Measurements from ENCODE around the gene NALCN. TPM values are rescaled to one million over a fixed set of nuclear protein-coding genes. Genes with fewer than 3 reads are reported as not detected.

Gene NALCN
- total and polyA plus RNA-seq, 4 donors = 0.09 to 0.92 (median 0.18) TPM

GRCh38 chr13:101433895-101434294 lies 17.6 kb upstream of the NALCN start:
- TF ChIP-seq RAD21 (IDR thresholded peaks at IDR 0.05) (no peak), EGR1 (IDR thresholded peaks at IDR 0.05; ENCODE audit: low read depth in 2 of 2) (no peak), CTCF (IDR thresholded peaks at IDR 0.05; ENCODE audit: low read depth, low read length, missing input control) (no peak), JUND (IDR thresholded peaks at IDR 0.05) (no peak), MAX (IDR thresholded peaks at IDR 0.05) (no peak), HNF4A (conservative IDR thresholded peaks at IDR 0.05) (no peak), ATF3 (IDR thresholded peaks at IDR 0.05) (no peak), SP1 (IDR thresholded peaks at IDR 0.05) (no peak), FOXA1 (IDR thresholded peaks at IDR 0.05) (no peak), HNF4G (IDR thresholded peaks at IDR 0.05) (no peak), FOXA2 (IDR thresholded peaks at IDR 0.05) (no peak)
- H3K36me3 ChIP-seq (ENCODE audit: control insufficient read depth in 4 of 4, insufficient read depth in 3 of 4, low read depth in 1 of 4, low read length in 3 of 4) = no peaks in the 10 kb centered on the region
- peaks cover 0 to 15% (median 0%) of the 10 kb centered on the region in 4 donors for H3K27me3 ChIP-seq (ENCODE audit: control insufficient read depth in 4 of 4, insufficient read depth in 4 of 4, low read length in 3 of 4)
- H3K4me1 ChIP-seq (ENCODE audit: control insufficient read depth in 4 of 4, insufficient read depth in 4 of 4, low read length in 3 of 4) = no peaks in the 10 kb centered on the region
- no peak for DNase-seq (ENCODE audit: low spot score)
- no peak overlapping the region for H3K4me3 ChIP-seq (ENCODE audit: low read depth in 1 of 3, low read length in 3 of 3)
- H3K9ac ChIP-seq (ENCODE audit: low read depth in 1 of 2, low read length in 2 of 2) = no peak overlapping the region
- no peak overlapping the region for H3K27ac ChIP-seq (ENCODE audit: low read depth in 1 of 2, low read length in 2 of 2)
- H3K9me3 ChIP-seq (ENCODE audit: control insufficient read depth in 4 of 4, low read length in 3 of 4) = no peaks in the 10 kb centered on the region

GRCh38 chr13:101429733-101430132 lies 13.4 kb upstream of the NALCN start:
- TF ChIP-seq MAX (IDR thresholded peaks at IDR 0.05) = no peak
- TF ChIP-seq REST (IDR thresholded peaks at IDR 0.05) = no peak
- TF ChIP-seq RXRA (IDR thresholded peaks at IDR 0.05) = no peak
- no peak for TF ChIP-seq FOXA1 (IDR thresholded peaks at IDR 0.05)
- TF ChIP-seq SP1 (IDR thresholded peaks at IDR 0.05) = no peak
- no peak for TF ChIP-seq ATF3 (IDR thresholded peaks at IDR 0.05)
- TF ChIP-seq FOXA2 (IDR thresholded peaks at IDR 0.05) = no peak
- no peak for TF ChIP-seq HNF4G (IDR thresholded peaks at IDR 0.05)
- no peak for TF ChIP-seq HNF4A (conservative IDR thresholded peaks at IDR 0.05)
- no peak for TF ChIP-seq YY1 (IDR thresholded peaks at IDR 0.05)
- H3K27ac ChIP-seq (ENCODE audit: low read depth in 1 of 2, low read length in 2 of 2) = no peak overlapping the region
- 86% methylated on average over 3 of the region's 3 CpGs for WGBS

More at GRCh38 chr13:101429733-101430132, 13.4 kb upstream of the NALCN start:
- DNase-seq (ENCODE audit: low spot score) = no peak
- Histone ChIP-seq H3K4me3 (ENCODE audit: low read depth in 1 of 3, low read length in 3 of 3) (no peak overlapping the region), H3K36me3 (ENCODE audit: control insufficient read depth in 4 of 4, insufficient read depth in 3 of 4, low read depth in 1 of 4, low read length in 3 of 4) (no peaks in the 10 kb centered on the region), H3K4me1 (ENCODE audit: control insufficient read depth in 4 of 4, insufficient read depth in 4 of 4, low read length in 3 of 4) (no peaks in the 10 kb centered on the region), H3K9me3 (ENCODE audit: control insufficient read depth in 4 of 4, low read length in 3 of 4) (no peaks in the 10 kb centered on the region), H3K27me3 (ENCODE audit: control insufficient read depth in 4 of 4, insufficient read depth in 4 of 4, low read length in 3 of 4) (peaks cover 0 to 5% (median 0%) of the 10 kb centered on the region in 4 donors), H3K9ac (ENCODE audit: low read depth in 1 of 2, low read length in 2 of 2) (no peak overlapping the region)

Data from liver (tissue), 9 donors.